ENCODE results near the gene BLOC1S1. TPM values are rescaled to one million over a fixed set of nuclear protein-coding genes. Genes with fewer than 3 reads are reported as not detected.

Gene BLOC1S1
- total RNA-seq, 4 donors from 2014 or later: 159 to 253 (median 196) TPM

- WGBS: 77% methylated on average over 6 of the region's 9 CpGs
These were observed 29.4 kb upstream of the BLOC1S1 start for GRCh38 chr12:55686366-55687010.

GRCh38 chr12:55687746-55688145 lies 28.1 kb upstream of the BLOC1S1 start:
- intact Hi-C loops (cut with DNase I): no loop called here
- H3K36me3 ChIP-seq: peaks cover 36 to 64% (median 53%) of the 10 kb centered on the region in 4 donors
- no peak for DNase-seq (ENCODE audit: extremely low spot score)
- no peaks in the 10 kb centered on the region for H3K27me3 ChIP-seq
- no peaks in the 10 kb centered on the region for H3K9me3 ChIP-seq
- no peak for TF ChIP-seq EP300 (IDR thresholded peaks at IDR 0.05)
- no peak overlapping the region for H3K27ac ChIP-seq (replicated peaks in 1 of 4)
- H3K4me3 ChIP-seq: no peak overlapping the region
- H3K4me1 ChIP-seq: no peaks in the 10 kb centered on the region

More at GRCh38 chr12:55686366-55687010, 29.4 kb upstream of the BLOC1S1 start:
- Histone ChIP-seq H3K4me1 (peaks cover 6 to 8% (median 7%) of the 10 kb centered on the region in 4 donors), H3K27me3 (no peaks in the 10 kb centered on the region), H3K36me3 (peaks cover 27 to 52% (median 40%) of the 10 kb centered on the region in 4 donors), H3K9me3 (no peaks in the 10 kb centered on the region), H3K4me3 (no peak overlapping the region), H3K27ac (replicated peaks in 1 of 4) (no peak overlapping the region)
- no peak for DNase-seq (ENCODE audit: extremely low spot score)
- intact Hi-C loops (cut with DNase I): no loop called here
- no peak for TF ChIP-seq CTCF (IDR thresholded peaks at IDR 0.05)
- no peak for TF ChIP-seq EP300 (IDR thresholded peaks at IDR 0.05)
- no peak for TF ChIP-seq POLR2AphosphoS5 (IDR thresholded peaks at IDR 0.05)
- no peak for TF ChIP-seq POLR2A (IDR thresholded peaks at IDR 0.05; ENCODE audit: low read depth)

GRCh38 chr12:55688716-55689655 lies 26.9 kb upstream of the BLOC1S1 start:
- TF ChIP-seq EP300 (IDR thresholded peaks at IDR 0.05) (no peak), CTCF (IDR thresholded peaks at IDR 0.05) (no peak), POLR2A (IDR thresholded peaks at IDR 0.05; ENCODE audit: low read depth) (no peak), POLR2AphosphoS5 (IDR thresholded peaks at IDR 0.05) (no peak)
- intact Hi-C loops (cut with DNase I): no loop called here
- 87% methylated on average over 16 of the region's 16 CpGs for WGBS
- no peak overlapping the region for H3K4me3 ChIP-seq
- H3K4me1 ChIP-seq: no peaks in the 10 kb centered on the region
- peaks cover 47 to 77% (median 65%) of the 10 kb centered on the region in 4 donors for H3K36me3 ChIP-seq
- DNase-seq (ENCODE audit: extremely low spot score): no peak
- no peaks in the 10 kb centered on the region for H3K27me3 ChIP-seq
- no peaks in the 10 kb centered on the region for H3K9me3 ChIP-seq
- H3K27ac ChIP-seq (replicated peaks in 1 of 4): no peak overlapping the region

GRCh38 chr12:55692631-55693322 lies 23.1 kb upstream of the BLOC1S1 start:
- Histone ChIP-seq H3K36me3 (peaks cover 67 to 81% (median 79%) of the 10 kb centered on the region in 4 donors), H3K4me3 (no peak overlapping the region), H3K27ac (replicated peaks in 1 of 4) (no peak overlapping the region), H3K9me3 (no peaks in the 10 kb centered on the region), H3K4me1 (no peaks in the 10 kb centered on the region), H3K27me3 (no peaks in the 10 kb centered on the region)
- intact Hi-C loops (cut with DNase I): no loop called here
- 97% methylated on average over 9 of the region's 12 CpGs for WGBS
- DNase-seq (ENCODE audit: extremely low spot score): no peak
- TF ChIP-seq POLR2AphosphoS5 (IDR thresholded peaks at IDR 0.05): no peak
- TF ChIP-seq CTCF (IDR thresholded peaks at IDR 0.05): no peak
- TF ChIP-seq POLR2A (IDR thresholded peaks at IDR 0.05; ENCODE audit: low read depth): no peak
- TF ChIP-seq EP300 (IDR thresholded peaks at IDR 0.05): no peak

Measured in esophagus muscularis mucosa (tissue), 4 donors.